ENCODE data around the gene RPS3.

The RPS3 gene

DNA sequence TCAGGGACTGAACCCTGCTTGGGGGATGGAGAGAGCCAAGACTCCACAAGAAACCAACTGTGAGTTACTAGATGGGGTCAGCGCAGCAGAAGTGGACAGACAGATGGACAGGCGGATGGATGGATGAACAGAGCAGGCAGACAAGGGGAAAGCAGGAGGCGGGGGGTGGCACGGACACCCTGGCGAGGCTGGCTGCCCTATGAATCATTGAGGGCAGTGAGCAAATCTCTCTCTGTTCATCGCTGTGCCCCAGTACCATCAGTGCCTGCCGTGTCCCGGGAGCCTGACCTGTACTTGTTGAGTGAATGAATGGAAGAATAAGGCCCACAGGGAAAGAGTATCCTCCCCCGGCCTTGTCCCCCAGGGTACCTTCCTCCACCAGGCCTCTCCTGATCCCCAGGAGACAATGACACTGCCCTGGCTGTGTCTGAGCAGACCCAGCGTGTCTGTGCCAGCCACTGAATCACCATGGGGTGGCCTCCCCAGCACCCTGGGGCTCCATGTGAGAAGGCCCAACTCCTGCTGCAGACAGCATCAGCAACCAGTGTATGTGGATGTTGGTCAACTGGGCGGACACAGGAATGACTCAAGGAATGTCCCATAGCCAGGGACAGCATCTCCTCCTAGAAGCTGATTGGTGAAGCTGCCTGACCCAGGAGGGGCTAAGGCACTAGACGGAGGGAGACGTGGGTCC lies 38.8 kb downstream of the RPS3 start:
- DNase-seq, result no peak

DNA sequence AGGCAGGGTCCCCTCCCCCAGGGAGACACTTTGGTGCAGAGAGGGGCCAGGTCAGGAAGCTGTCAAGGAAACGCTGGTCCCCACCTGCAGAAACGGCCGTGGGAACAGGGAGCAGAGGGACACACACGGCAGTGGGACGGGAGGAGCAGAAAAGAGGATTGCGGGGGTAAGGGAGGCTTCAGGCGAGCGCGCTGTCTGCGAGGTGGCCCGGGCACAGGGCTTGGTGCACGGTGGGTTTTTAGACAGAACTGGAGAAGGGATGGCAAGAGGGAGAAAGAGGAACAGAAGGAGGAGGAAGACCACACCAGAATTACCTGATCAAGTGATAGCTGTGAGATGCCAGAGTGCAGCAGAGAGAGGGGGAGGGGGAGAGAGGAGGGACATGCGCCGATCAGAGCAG lies 39.7 kb downstream of the RPS3 start:
- DNase-seq, result no peak

DNA sequence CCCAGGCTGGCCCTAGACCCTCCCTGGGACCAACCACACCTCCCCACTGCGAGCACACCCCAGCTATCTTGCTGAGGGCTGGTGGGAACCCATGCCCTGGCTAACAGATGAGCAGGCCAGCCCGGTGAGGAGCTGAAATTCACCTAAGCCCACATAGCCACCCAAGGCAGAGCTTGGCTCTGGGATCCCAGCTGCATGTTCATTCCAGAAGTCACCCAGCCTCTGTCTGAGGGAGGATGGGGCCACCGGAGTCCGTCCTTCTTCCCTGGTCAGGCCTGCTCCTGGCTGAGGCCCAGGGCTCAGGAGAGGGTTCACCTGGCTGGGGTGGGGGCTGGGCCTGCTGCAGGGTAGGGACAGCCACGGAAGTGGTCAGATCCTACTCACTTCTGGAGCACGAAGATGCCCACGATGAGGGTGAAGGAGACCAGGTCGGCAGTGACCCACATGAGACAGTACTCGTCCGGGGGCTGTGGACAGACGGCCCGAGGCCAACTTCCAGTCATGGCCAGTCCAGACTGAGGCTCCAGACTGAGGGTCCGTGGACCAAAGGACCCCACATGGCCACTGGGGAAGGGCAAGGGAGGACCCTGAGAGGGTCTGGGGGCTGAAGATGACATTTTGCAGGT lies 40.3 kb downstream of the RPS3 start:
- DNase-seq, result no peak

DNA sequence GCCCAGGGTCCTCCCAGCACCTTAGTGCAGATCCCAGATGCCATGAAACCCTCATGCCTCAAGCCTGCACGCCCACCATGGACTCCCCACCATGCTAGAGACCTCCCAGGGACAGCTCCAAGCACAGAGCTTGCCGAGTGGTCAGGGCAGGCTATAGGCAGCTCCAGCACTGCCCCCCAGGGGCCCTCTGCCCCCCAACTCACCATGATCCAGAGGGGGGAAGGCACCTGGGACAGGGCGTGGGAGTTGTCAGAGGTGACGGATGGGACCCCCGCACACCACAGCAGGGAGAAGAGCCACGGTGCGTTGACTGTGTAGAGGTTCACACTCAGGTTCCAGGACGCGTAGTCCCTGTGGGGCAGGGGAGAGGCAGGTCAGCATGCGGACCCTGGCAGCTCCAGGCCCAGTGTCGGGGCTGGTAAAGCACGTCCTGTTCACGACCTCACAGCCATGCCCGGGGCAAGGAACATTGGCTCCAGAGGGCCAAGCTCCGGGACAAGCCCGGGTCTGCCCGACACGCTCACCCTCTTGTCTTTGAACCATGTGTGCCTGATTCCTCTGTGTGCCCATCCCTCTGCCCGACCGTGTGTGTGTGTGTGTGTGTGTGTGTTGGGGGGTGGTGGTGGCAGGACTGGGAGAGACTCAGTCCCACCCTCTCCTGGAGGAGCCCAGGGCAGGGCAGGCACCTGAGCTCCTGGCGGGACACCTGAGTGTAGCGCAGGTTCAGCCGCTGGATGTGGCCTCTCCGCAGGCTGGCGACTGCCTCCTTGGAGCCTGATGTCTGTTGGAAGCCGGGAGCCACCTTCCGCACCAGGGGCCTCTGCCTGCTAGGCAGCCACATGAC lies 41.9 kb downstream of the RPS3 start:
- DNase-seq, result no peak

DNA sequence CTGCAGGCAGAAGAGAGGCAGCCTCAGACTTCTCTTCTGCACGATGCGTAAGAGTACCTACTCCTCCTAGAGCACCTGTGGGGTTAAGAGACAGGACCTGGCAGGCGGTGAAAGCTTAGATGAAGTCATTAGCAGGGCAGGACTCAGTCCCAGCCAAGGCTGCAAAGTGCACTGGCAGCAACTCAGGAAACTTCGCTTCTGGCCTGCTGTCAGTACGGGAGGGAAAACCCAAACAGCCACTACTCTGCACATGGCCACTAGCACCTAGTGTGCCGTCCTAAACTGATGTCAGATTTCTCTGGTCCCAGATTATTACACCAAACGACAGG lies 42.5 kb downstream of the RPS3 start:
- DNase-seq, result no peak

DNA sequence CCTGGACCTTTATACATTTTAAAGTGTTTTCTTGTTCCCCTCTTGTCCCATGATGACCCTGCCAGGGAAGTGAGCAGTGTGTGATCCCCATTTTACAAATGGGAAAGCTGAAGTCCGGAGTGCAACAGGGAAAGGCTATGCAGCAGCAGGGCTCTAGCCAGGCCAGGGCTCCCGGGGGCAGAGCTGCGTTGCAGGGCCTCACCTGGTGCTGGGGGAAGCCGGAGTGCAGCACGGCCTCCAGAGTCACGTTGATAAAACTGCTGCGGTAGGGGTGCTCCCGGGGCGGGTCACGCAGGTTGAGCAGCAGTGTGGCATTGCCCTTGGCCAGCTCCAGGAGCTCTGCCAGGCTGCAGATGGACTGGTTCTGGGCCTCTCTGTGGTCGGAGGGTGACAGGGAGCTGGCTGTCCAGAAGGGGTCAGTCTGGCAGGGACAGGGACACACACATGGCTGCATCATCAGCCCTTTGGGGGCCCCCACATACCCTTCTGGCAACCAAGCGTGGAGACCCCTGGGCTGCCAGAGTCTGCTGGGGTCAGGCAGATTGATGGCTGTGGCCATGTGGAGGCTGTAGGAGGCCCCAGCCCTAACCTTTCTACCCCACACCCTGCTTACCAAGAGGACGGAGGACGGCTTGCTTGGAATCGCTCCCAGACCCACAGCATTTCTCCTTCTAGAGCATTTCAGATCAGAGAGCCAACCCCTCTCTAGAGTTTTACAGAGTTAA lies 43.0 kb downstream of the RPS3 start:
- DNase-seq, result no peak

DNA sequence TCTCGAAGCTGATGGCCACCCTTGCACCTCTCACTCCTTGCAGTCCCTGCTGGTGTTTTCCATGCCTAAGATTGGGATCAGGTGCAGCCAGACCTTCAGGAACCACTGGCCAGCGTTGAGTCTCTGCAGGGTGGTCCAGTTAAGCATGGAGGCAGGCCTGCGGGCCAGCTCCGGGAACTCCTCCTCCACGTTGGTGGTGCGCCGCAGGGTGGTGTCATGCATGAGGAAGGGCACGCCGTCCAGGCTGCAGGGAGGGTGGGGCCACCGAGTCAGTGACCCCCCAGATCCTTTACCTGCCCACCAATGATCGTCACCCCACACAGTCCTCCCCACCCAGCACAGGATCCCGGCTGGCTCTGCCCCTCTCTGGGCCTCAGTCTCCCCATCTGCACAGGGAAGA lies 43.7 kb downstream of the RPS3 start:
- DNase-seq, result no peak

DNA sequence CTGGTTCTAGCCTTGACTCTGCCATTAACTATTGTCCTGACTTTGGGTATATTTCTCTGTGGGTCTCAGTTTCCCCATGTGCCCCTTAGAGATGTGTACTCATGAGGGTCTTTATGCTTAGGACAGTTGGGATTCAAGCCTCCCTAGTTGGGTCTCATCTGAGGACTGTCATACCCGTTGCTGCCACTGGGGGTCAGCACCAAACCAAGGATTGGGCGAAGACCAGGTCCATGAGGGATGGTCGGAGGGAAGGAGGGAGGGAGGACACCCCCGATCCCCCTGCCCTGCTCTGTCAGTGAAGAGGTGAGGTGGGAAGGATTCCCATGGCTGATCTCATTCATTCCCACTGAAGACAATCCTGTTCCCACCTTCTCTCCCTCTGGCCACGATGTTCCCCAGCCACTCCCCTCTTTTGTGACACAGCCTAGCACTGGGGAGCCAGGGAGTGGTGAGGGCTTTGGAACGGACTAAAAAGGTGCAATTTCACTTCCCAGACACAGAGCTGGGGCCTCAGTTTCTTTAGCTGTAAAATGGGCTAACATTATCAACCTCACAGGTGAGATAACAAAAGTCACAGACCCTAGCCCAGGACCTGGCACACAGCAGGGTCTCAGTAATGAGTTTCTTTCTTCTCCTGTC lies 46.1 kb downstream of the RPS3 start:
- DNase-seq, result peak; percentile 79

DNA sequence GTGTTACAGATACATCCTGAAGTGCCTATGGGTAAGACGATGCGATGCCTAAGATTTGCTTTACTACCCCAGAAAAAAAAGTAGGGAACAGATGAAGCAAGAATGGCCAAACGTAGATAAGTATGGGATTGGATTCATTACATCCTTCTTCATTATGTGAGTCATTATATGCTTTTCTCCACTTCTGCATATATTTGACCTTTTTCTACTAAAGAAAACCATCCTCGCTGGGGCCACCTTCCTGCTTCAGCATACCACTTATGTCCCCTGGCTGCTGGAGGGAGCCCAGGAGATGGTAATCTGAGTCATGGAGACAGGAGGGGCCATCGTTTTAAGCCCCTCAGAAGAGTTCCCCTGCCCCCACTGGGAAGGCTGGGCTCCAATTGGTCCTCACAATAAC lies 48.1 kb downstream of the RPS3 start:
- no peak for DNase-seq

DNA sequence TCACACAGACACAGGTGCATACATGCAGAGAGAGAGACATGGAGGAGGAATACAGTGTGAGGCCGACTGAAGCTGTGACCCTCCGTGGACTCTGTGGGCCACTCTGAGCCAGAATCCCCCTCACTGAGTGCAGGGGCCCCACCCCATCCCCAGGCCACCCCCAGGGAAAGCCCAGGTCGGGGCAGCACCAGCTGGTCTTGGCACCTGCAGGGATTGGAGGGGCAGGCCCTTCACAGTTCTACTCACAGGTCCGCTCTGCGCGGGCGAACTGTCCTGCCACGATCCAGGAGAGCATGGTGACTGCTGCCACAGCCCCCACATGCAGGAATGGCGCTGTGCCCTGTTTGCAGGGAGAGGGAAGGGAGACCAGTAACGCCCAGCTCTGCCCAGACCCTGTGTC lies 50.0 kb downstream of the RPS3 start:
- no peak for DNase-seq

DNA sequence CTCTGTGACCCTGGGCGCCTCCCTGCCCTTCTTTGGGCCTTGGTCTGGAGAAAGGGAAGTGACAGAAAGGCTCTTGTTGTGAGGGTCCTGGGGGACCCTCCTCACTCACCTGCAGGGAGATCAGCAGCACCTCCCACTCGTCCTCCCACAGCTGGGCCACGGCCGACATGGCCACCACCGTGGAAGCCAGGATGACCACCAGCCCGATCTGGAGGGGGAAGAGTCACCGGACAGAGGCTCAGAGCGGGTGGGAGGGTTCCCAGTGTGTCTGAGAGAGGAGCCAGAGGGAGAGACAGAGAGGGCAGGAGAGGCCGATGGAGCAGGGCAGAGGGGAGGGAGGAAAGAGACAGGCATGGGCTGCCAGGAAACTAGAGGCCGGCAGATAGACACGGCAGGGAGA lies 50.5 kb downstream of the RPS3 start:
- no peak for DNase-seq

DNA sequence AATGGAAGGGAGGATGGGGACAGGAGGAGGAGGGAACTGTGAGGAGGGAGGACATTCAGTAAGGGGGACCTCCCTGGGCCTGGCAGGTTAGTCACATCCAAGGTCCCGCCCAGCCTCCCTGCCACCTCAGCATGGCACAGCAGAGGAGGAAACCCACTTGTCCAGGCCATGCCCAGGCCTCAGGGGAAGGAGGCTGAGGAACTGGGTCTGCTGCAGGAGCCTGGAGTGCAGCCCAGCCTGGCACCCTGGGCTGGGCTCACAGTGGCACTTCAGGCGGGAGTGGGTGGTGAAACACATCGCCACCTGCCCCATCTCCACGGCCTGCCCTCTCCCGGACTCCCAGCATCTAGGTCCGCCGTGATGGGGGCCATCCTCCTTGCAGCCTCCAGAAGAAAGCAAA lies 50.9 kb downstream of the RPS3 start:
- no peak for DNase-seq

DNA sequence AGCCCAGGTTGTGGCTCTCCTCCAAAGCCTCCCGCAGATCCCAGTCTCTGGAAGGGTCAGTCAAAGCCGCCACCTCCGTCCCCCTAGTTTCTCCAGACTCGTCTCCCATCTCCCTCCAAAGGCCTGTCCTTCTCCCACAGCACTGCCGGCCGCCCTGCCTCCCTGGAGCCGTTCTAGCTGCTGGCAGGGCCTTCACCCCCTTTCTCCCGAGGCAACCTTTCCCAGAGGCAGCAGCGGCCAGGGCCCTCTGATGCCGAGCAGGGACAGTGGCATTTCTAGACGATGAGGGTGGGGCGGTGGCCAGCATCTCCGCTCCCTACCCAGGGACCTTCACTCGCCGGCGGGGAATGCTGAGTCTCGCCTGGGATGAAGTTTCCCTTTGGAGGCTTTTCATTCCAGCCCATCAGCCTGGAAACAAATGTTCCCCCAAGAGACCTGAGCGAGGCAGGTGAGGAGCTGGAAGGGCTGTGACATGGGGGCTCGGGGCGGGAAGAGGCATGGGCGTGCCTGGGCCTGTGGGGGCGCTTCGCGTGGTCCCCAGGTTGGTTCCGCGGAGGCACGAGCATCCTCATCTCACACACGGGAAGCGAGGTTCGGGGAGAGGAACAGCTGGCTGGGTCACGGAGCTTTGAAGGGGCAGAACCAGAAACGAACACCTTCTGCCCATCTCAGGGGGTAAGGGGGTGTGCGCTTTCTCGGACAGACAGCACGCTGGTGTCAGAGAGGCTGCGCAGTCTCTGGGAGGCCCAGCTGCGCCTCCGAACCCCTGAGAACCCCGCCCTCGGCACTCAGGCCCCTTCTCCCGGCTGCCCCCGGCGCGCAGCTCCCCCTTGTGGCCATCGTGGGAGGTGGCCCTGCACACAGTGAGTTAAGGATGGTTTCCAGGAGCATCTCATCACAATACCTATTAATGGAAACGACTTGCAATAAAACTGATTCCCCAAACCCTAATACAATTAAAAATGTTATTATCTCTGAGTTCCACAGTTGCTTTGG lies 51.8 kb downstream of the RPS3 start:
- peak; percentile 56 for DNase-seq

DNA sequence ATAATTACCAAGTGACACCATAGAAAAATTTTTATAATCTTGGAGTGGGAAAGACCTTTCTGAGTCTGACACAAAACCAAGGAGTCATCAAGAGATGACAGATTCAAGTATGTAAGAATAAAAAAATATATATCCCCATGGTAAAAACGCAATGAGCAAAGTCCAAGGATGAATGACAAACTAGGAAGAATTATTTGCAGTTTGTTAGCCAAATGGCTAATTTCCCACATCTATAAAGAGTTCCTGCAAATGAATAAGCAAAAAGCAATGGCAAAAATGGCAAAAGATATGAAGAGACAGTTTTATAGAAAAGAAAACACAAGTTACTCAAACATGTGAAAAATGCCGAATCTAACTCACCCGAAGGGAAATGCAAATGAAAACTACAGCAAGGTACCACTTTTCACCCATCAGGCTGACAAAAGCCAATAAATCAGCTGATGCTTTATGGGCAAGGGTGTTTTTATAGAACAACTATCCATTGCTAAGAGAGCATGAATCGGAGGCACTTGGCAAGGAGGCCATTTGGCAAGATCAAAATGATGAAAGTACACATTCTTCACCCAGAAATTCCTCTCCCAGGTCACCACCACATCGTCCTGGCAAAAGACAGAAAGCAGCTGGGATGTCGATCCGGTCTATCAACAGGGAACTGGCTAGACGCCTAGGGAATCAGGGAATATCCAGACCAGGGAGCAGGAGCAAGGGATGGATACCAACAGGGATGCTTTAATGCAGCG lies 54.8 kb downstream of the RPS3 start:
- DNase-seq, result no peak

DNA sequence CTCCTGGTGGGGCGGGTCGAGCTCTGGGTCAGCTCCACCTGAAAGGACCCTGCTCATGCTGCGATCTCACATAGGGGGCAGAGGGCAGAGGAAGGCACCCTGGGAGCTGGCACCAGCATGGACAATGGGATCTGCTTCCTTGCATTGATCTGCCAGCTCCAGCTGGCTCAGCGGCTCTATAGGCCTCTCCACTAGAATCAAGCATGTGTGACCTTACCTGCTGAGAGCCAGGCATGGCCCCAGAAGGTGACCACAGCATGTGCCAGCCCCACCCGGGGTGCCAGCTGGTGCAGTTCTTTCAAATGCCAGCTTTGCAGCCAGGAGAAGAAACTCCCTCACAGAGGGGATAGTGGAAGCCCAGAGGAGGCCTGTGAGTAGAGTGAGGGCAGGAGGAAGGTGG lies 55.7 kb downstream of the RPS3 start:
- no peak for DNase-seq
